Ovary (tissue), 9 donors: ENCODE data around the gene WIPF1. TPM values are rescaled to one million over a fixed set of nuclear protein-coding genes. Genes with fewer than 3 reads are reported as not detected.

Experiments
- DNase-seq, 5 donors: peaks; one replicate each; pipeline ENCODE4 v3.0.0-alpha.2; 2019 to 2020
- H3K27ac ChIP-seq, 2 donors: fragments of 200-600 bp; one replicate each; pipeline versions ENCODE4 v1.5.1 to v1.8.0; 2019 to 2022
- H3K27me3 ChIP-seq: fragments of 200-600 bp; one replicate; pipeline ENCODE4 v1.8.0; 2022
- H3K36me3 ChIP-seq: fragments of 200-600 bp; sonication (generic); one replicate; pipeline ENCODE4 v1.5.1; 2019
- H3K4me1 ChIP-seq: one replicate; pipeline ENCODE4 v1.8.1; 2013; ENCODE audit warnings: mild to moderate bottlenecking, moderate library complexity; ENCODE audit not compliant: insufficient read depth
- H3K4me3 ChIP-seq: fragments of 200-600 bp; sonication (generic); one replicate; pipeline ENCODE4 v1.5.1; 2017
- H3K9me3 ChIP-seq, 2 donors: fragments of 200-600 bp in 1 of 2; sonication (generic) in 1 of 2; one replicate each; pipeline versions ENCODE4 v1.5.1 to v1.8.1; 2013 to 2019; ENCODE audit warnings: mild to moderate bottlenecking in 1 of 2, moderate library complexity in 1 of 2
- CTCF ChIP-seq, 3 donors: fragments of 450-650 bp in 2 of 3; fragments of 200-600 bp in 1 of 3; IDR thresholded peaks; one replicate each; pipeline versions ENCODE4 v1.5.1 to v1.8.0; 2016 to 2022; ENCODE audit warnings: antibody characterized with exemption in 3 of 3, mild to moderate bottlenecking in 1 of 3
- EP300 ChIP-seq: sonication (generic); formaldehyde crosslinking; IDR thresholded peaks from one replicate; pipeline ENCODE4 v1.6.1; 2017; ENCODE audit warnings: antibody characterized with exemption
- POLR2A ChIP-seq: fragments of 450-650 bp; IDR thresholded peaks from one replicate; pipeline ENCODE4 v1.6.1; 2017; ENCODE audit warnings: antibody characterized with exemption, mild to moderate bottlenecking, moderate library complexity
- WGBS, 3 donors: extraction: QIAGEN DNeasy Blood & Tissue Kit in 1 of 3; methylation state at CpG; one replicate each; pipeline versions ENCODE4 v1.1.5 to v1.1.7; 2013 to 2017; 5-methylcytosine and 5-hydroxymethylcytosine counted together
- intact Hi-C, 4 donors: fragments of 100-400 bp; cut with DNase I; formaldehyde crosslinking; loops; one replicate each; pipeline versions ENCODE4 v1.11.0 to v1.15.1; 2022 to 2023
- polyA plus RNA-seq, 2 donors: library from polyadenylated mRNA; stranded (reverse); fragments of 200-250 nt in 1 of 2; fragments of 350-450 nt in 1 of 2; fragmentation: Illumina TruSeq in 1 of 2; extraction: RNeasy Lipid Tissue Mini Kit (QIAGEN cat#74804) in 1 of 2; gene quantifications; one replicate each; pipeline ENCODE4 v1.2.3, GENCODE V29; 2013 to 2014
- total RNA-seq, 7 donors: library from RNA; depleted of rRNA in 2 of 7; stranded (reverse); fragments of >200 nt in 2 of 7; fragmentation: NEBNext Ultra II Directional in 3 of 7; extraction: Animal tissue kit (Norgen Biotek cat#: 25700) in 3 of 7; gene quantifications; one replicate each; pipeline versions ENCODE4 v1.1.0 to v1.2.4, GENCODE V29; 2016 to 2023
- donor health status: DM: no; HTN: no; CAD: no; lungs with moderate emphysema.
- donor health status: DM: no; HTN: no; CAD: no.
- donor health status: Bipolar disorder and iron deficiency.
- donor health status: DM: yes; HTN: yes; CAD: no.
- donor health status: DM: no; HTN: no; CAD: no.
- donor health status: DM: yes; HTN: yes; CAD: no.

Gene WIPF1
- total and polyA plus RNA-seq, 9 donors, result 9.7 to 42.6 (median 24.4) TPM

- Histone ChIP-seq H3K9me3 (no peaks in the 10 kb centered on the region), H3K4me3 (no peak overlapping the region), H3K27me3 (no peaks in the 10 kb centered on the region), H3K27ac (no peak overlapping the region), H3K36me3 (no peaks in the 10 kb centered on the region), H3K4me1 (peaks cover 5% of the 10 kb centered on the region)
- WGBS, 3 donors, result 56 to 62% (median 59%) methylated on average over 4 of the region's 4 CpGs
- DNase-seq, result no peak
- no peak for TF ChIP-seq EP300
- TF ChIP-seq POLR2A, result no peak
- no peak for TF ChIP-seq CTCF (IDR thresholded peaks at IDR 0.05)
- intact Hi-C loops, result no loop called here
Observed at GRCh38 chr2:174587579-174587978, 10.0 kb downstream of the WIPF1 start.

- no peaks in the 10 kb centered on the region for H3K27me3 ChIP-seq
- peaks cover 6% of the 10 kb centered on the region for H3K4me1 ChIP-seq
- no peaks in the 10 kb centered on the region for H3K9me3 ChIP-seq
- H3K27ac ChIP-seq, result no peak overlapping the region
- no peak overlapping the region for H3K4me3 ChIP-seq
- no peaks in the 10 kb centered on the region for H3K36me3 ChIP-seq
- DNase-seq, result no peak
- TF ChIP-seq POLR2A (no peak), EP300 (no peak), CTCF (IDR thresholded peaks at IDR 0.05) (no peak)
- 86 to 92% (median 89%) methylated on average over 12 of the region's 12 CpGs for WGBS, 3 donors
- intact Hi-C loops, result no loop called here
Observed at GRCh38 chr2:174586418-174587295, 10.9 kb downstream of the WIPF1 start.

GRCh38 chr2:174585657-174586252 is 11.8 kb downstream of the WIPF1 start:
- intact Hi-C loops, result no loop called here
- TF ChIP-seq EP300, result no peak
- no peak for TF ChIP-seq POLR2A
- no peak for TF ChIP-seq CTCF (IDR thresholded peaks at IDR 0.05)

GRCh38 chr2:174585146-174585545 is 12.5 kb downstream of the WIPF1 start:
- no peaks in the 10 kb centered on the region for H3K36me3 ChIP-seq
- no peaks in the 10 kb centered on the region for H3K9me3 ChIP-seq
- no peak overlapping the region for H3K4me3 ChIP-seq
- no peak for DNase-seq
- H3K27me3 ChIP-seq, result no peaks in the 10 kb centered on the region
- H3K4me1 ChIP-seq, result peaks cover 6% of the 10 kb centered on the region
- H3K27ac ChIP-seq, result no peak overlapping the region
- 64 to 85% (median 82%) methylated on average over 10 of the region's 10 CpGs for WGBS, 3 donors
- intact Hi-C loops, result no loop called here
- no peak for TF ChIP-seq EP300
- TF ChIP-seq POLR2A, result no peak
- no peak for TF ChIP-seq CTCF (IDR thresholded peaks at IDR 0.05)

More at GRCh38 chr2:174585657-174586252, 11.8 kb downstream of the WIPF1 start:
- Histone ChIP-seq H3K27me3 (no peaks in the 10 kb centered on the region), H3K27ac (no peak overlapping the region), H3K36me3 (no peaks in the 10 kb centered on the region), H3K4me3 (no peak overlapping the region), H3K9me3 (no peaks in the 10 kb centered on the region), H3K4me1 (peaks cover 6% of the 10 kb centered on the region)
- WGBS, 3 donors, result 87 to 92% (median 89%) methylated on average over 9 of the region's 9 CpGs
- no peak for DNase-seq
